GM23338 (cell line): Measurements from ENCODE around the gene SPEM2. TPM values are rescaled to one million over a fixed set of nuclear protein-coding genes. Genes with fewer than 3 reads are reported as not detected.

ENCODE experiments used
- NANOG ChIP-seq: IDR thresholded peaks from 2 replicates; pipeline ENCODE4 v1.6.1; 2016; ENCODE audit warnings: antibody characterized with exemption, borderline replicate concordance
- POLR2AphosphoS5 ChIP-seq: IDR thresholded peaks from 2 replicates; pipeline ENCODE4 v1.6.1; 2016; ENCODE audit warnings: antibody characterized with exemption, low read depth
- REST ChIP-seq: IDR thresholded peaks from one replicate; pipeline ENCODE4 v1.6.1; 2018; ENCODE audit warnings: antibody characterized with exemption; ENCODE audit not compliant: unreplicated experiment
- ZNF114 ChIP-seq: fragments of 250-450 bp; sonication (Bioruptor Pico); IDR thresholded peaks from 2 replicates; pipeline ENCODE4 v1.5.0; 2020; ENCODE audit warnings: mild to moderate bottlenecking, moderate library complexity
- ZNF462 ChIP-seq: fragments of 250-450 bp; sonication (Bioruptor Pico); IDR thresholded peaks from 2 replicates; pipeline ENCODE4 v1.5.0; 2020; ENCODE audit warnings: mild to moderate bottlenecking, moderate library complexity
- polyA plus RNA-seq: library from polyadenylated mRNA; unstranded; fragments of >200 nt; fragmentation: Nextera tagmentation; extraction: Ambion mirVana; gene quantifications from 2 replicates; pipeline ENCODE4 v1.2.1, GENCODE V29; 2016
- total RNA-seq: library from RNA; depleted of rRNA; stranded (reverse); fragments of >200 nt; shearing (Covaris generic); gene quantifications from 2 replicates; pipeline ENCODE4 v1.2.3, GENCODE V29; 2014
- TF ChIP-seq, protein P1 (sequence below): IDR thresholded peaks from 2 replicates; pipeline ENCODE4 v1.6.1; 2016; ENCODE audit warnings: antibody characterized with exemption

The SPEM2 gene
- total and polyA plus RNA-seq, 2 experiments from 2014 or later, result not detected

- no peak for TF ChIP-seq ZNF462
- no peak for TF ChIP-seq REST
- TF ChIP-seq, protein P1, sequence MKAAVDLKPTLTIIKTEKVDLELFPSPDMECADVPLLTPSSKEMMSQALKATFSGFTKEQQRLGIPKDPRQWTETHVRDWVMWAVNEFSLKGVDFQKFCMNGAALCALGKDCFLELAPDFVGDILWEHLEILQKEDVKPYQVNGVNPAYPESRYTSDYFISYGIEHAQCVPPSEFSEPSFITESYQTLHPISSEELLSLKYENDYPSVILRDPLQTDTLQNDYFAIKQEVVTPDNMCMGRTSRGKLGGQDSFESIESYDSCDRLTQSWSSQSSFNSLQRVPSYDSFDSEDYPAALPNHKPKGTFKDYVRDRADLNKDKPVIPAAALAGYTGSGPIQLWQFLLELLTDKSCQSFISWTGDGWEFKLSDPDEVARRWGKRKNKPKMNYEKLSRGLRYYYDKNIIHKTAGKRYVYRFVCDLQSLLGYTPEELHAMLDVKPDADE, result no peak
- TF ChIP-seq NANOG, result no peak
- TF ChIP-seq POLR2AphosphoS5, result no peak
- no peak for TF ChIP-seq ZNF114 (CRISPR knock-in tag)
These were observed 21.8 kb upstream of the SPEM2 start (continued) for GRCh38 chr17:7403727-7403976.
